Spleen (tissue), 7 donors: Measurements from ENCODE around the gene UBAP2L.

Experiments
- POLR2AphosphoS5 ChIP-seq, 3 donors: sonication (generic); formaldehyde crosslinking; IDR thresholded peaks; one replicate each; pipeline ENCODE4 v1.5.1; 2017; ENCODE audit warnings: antibody characterized with exemption in 3 of 3
- TF ChIP-seq, protein P1 (sequence below), 11 experiments: fragments of 200-600 bp in 7 of 11; fragments of 450-650 bp in 4 of 11; sonication (generic) in 4 of 11; IDR thresholded peaks in 8 of 11; conservative IDR thresholded peaks in 3 of 11; 1 replicate in 7 of 11; 2 replicates in 4 of 11; pipeline versions ENCODE4 v1.4.0 to v1.8.0; 2016 to 2021; ENCODE audit warnings: antibody characterized with exemption in 11 of 11, inconsistent platforms in 4 of 11, mild to moderate bottlenecking in 1 of 11
- donor health status: DM: no; HTN: no; CAD: no; lungs with moderate emphysema.
- donor health status: DM: no; HTN: no; CAD: no.
- donor health status: DM: no; HTN: no; CAD: no.

DNA sequence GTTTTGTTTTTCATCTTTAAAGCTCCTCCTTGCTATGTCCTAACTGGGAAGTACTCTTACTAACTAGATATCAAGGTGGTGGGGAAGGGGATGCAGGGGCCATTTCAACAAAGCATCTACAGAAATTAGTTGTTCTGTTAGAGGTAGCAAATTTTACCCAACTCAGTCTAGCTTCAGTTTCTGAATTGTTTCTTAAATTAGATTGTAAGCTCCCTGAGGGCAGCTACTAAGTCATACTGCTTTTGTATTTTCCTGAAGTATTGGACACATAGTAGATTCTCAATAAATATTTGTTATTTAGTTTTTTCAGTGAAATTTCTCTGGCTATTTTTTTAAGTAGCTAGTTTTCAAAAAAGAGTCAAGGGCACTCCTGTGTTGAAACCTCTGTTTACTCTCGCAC, 1.8 kb downstream of the UBAP2L start:
- TF ChIP-seq, protein P1, sequence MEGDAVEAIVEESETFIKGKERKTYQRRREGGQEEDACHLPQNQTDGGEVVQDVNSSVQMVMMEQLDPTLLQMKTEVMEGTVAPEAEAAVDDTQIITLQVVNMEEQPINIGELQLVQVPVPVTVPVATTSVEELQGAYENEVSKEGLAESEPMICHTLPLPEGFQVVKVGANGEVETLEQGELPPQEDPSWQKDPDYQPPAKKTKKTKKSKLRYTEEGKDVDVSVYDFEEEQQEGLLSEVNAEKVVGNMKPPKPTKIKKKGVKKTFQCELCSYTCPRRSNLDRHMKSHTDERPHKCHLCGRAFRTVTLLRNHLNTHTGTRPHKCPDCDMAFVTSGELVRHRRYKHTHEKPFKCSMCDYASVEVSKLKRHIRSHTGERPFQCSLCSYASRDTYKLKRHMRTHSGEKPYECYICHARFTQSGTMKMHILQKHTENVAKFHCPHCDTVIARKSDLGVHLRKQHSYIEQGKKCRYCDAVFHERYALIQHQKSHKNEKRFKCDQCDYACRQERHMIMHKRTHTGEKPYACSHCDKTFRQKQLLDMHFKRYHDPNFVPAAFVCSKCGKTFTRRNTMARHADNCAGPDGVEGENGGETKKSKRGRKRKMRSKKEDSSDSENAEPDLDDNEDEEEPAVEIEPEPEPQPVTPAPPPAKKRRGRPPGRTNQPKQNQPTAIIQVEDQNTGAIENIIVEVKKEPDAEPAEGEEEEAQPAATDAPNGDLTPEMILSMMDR (IDR thresholded peaks at IDR 0.05 in 8 of 11, conservative IDR thresholded peaks at IDR 0.05 in 3 of 11), result no peak
- TF ChIP-seq POLR2AphosphoS5 (IDR thresholded peaks at IDR 0.05), result no peak
